ENCODE measurements around the gene GSK3A. TPM values are rescaled to one million over a fixed set of nuclear protein-coding genes. Genes with fewer than 3 reads are reported as not detected.

Gene GSK3A
- total RNA-seq, 1 donor from 2014 or later = 49.8 TPM

GRCh38 chr19:42200116-42200715 is 42.2 kb downstream of the GSK3A start:
- no peak for DNase-seq (ENCODE audit: low spot score)

- DNase-seq (ENCODE audit: low spot score) = no peak
These were observed 42.8 kb downstream of the GSK3A start for GRCh38 chr19:42199440-42200115.

- no peak for DNase-seq (ENCODE audit: low spot score)
These were observed 43.5 kb downstream of the GSK3A start for GRCh38 chr19:42198676-42199439.

- no peak for DNase-seq (ENCODE audit: low spot score)
These were observed 45.0 kb downstream of the GSK3A start for GRCh38 chr19:42197375-42197817.

GRCh38 chr19:42196011-42197001 is 46.1 kb downstream of the GSK3A start:
- no peak for DNase-seq (ENCODE audit: low spot score)

- no peak for DNase-seq (ENCODE audit: low spot score)
These were observed 48.7 kb downstream of the GSK3A start for GRCh38 chr19:42193706-42194105.

GRCh38 chr19:42193294-42193693 is 49.1 kb downstream of the GSK3A start:
- no peak for DNase-seq (ENCODE audit: low spot score)

GRCh38 chr19:42191855-42192254 is 50.5 kb downstream of the GSK3A start:
- peak; percentile 83 for DNase-seq (ENCODE audit: low spot score)

- no peak for DNase-seq (ENCODE audit: low spot score)
These were observed 51.1 kb downstream of the GSK3A start for GRCh38 chr19:42191330-42191729.

- no peak for DNase-seq (ENCODE audit: low spot score)
These were observed 53.3 kb downstream of the GSK3A start for GRCh38 chr19:42189133-42189532.

GRCh38 chr19:42188665-42189064 is 53.7 kb downstream of the GSK3A start:
- DNase-seq (ENCODE audit: low spot score) = no peak

GRCh38 chr19:42185277-42185676 is 57.1 kb downstream of the GSK3A start:
- DNase-seq (ENCODE audit: low spot score) = no peak

GRCh38 chr19:42184401-42184861 is 58.0 kb downstream of the GSK3A start:
- DNase-seq (ENCODE audit: low spot score) = peak; percentile 72

Other genes starting within 250 kb of the GSK3A start
- gene ATP1A3, start 248.4 kb downstream of the GSK3A start, total RNA-seq = 0.60 TPM
- gene GRIK5, start 172.4 kb downstream of the GSK3A start, total RNA-seq = 9.8 TPM
- 17.1 TPM for gene ZNF574, start 166.4 kb downstream of the GSK3A start, total RNA-seq
- gene POU2F2, start 110.2 kb downstream of the GSK3A start, total RNA-seq = 4.3 TPM
- 35.0 TPM for gene DEDD2, start 24.9 kb downstream of the GSK3A start, total RNA-seq
- gene ZNF526, start 22.3 kb downstream of the GSK3A start, total RNA-seq = 12.1 TPM
- 68.3 TPM for gene ERF, start 12.5 kb upstream of the GSK3A start, total RNA-seq
- 93.4 TPM for gene CIC, start 26.6 kb upstream of the GSK3A start, total RNA-seq
- 0.75 TPM for gene PRR19, start 59.5 kb upstream of the GSK3A start, total RNA-seq
- gene PAFAH1B3, start 60.0 kb upstream of the GSK3A start, total RNA-seq = 28.6 TPM
- gene TMEM145, start 70.7 kb upstream of the GSK3A start, total RNA-seq = 0.63 TPM
- gene MEGF8, start 83.0 kb upstream of the GSK3A start, total RNA-seq = 32.8 TPM
- gene CNFN, start 147.7 kb upstream of the GSK3A start, total RNA-seq = 1.9 TPM
- gene LIPE, start 184.8 kb upstream of the GSK3A start, total RNA-seq = 20.9 TPM
- gene CXCL17, start 200.3 kb upstream of the GSK3A start, total RNA-seq = 2.1 TPM